ENCODE data around the gene PPRC1.

PPRC1 gene

DNA sequence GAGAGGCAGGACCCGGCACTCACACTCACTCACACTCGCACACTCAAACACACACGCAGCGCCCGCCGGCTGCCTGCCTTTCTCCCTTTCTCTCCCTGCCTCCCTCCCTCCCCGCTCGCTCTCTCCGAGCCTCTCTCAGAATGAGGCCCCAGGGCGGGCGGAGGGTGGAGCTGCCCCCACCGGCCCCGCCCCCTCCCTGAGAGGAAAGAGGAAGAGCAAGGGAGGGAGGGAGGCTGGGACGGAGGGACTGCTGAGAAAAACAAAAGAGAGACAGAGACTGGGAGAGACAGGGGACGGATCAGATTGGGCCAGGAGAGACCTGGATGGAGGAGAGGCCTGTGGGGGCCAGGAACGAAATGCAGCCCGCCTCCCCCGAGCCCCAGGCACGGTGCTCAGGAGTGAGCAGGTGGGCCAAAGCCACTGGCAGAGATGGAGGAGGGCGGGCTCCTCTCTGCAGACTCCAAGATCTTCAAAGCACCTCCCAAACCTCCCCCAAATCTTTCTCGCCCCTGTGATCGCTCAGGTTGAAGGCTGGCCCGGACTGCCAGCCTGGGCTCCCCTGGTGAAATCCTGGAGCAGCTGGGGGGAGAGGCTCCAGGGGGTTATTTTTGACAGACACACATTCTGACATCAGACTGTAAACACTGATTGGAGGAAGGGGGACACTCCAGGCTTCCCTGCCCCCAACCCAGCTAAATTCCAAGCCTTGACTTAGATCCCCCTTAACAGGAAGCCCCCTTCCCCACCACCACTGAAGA is 17.8 kb upstream of the PPRC1 start:
- TF ChIP-seq, protein P1, sequence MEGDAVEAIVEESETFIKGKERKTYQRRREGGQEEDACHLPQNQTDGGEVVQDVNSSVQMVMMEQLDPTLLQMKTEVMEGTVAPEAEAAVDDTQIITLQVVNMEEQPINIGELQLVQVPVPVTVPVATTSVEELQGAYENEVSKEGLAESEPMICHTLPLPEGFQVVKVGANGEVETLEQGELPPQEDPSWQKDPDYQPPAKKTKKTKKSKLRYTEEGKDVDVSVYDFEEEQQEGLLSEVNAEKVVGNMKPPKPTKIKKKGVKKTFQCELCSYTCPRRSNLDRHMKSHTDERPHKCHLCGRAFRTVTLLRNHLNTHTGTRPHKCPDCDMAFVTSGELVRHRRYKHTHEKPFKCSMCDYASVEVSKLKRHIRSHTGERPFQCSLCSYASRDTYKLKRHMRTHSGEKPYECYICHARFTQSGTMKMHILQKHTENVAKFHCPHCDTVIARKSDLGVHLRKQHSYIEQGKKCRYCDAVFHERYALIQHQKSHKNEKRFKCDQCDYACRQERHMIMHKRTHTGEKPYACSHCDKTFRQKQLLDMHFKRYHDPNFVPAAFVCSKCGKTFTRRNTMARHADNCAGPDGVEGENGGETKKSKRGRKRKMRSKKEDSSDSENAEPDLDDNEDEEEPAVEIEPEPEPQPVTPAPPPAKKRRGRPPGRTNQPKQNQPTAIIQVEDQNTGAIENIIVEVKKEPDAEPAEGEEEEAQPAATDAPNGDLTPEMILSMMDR (IDR thresholded peaks at IDR 0.05; ENCODE audit: low read length) = no peak
- TF ChIP-seq EZH2 (IDR thresholded peaks at IDR 0.05; ENCODE audit: borderline replicate concordance, low read length) = no peak
- H2AFZ ChIP-seq (ENCODE audit: low read length) = no peak overlapping the region
- no peaks in the 10 kb centered on the region for H3K9me3 ChIP-seq (ENCODE audit: low read length)
- H3K36me3 ChIP-seq (ENCODE audit: insufficient read depth, low read length) = peaks cover 13% of the 10 kb centered on the region; the same call in 1 of the 2 replicates
- peaks cover 18% of the 10 kb centered on the region for H3K79me2 ChIP-seq (ENCODE audit: insufficient read depth, low read length)
- H3K27me3 ChIP-seq (ENCODE audit: insufficient read depth, low read length) = no peaks in the 10 kb centered on the region
- H3K4me3 ChIP-seq (ENCODE audit: low read depth, low read length, poor library complexity, severe bottlenecking) = peak overlapping the region; percentile 76
- H3K9ac ChIP-seq (ENCODE audit: low read length) = peak overlapping the region; percentile 82
- no peaks in the 10 kb centered on the region for H3F3A ChIP-seq (ENCODE audit: insufficient read depth, low read length)
- peaks cover 60% of the 10 kb centered on the region for H3K4me1 ChIP-seq (ENCODE audit: insufficient read depth, low read length, severe bottlenecking)
- no peaks in the 10 kb centered on the region for H3K9me2 ChIP-seq (ENCODE audit: low read depth, low read length)
- H3K27ac ChIP-seq (ENCODE audit: low read depth, low read length, poor library complexity, severe bottlenecking) = peak overlapping the region; percentile 81
- no peaks in the 10 kb centered on the region for H4K20me1 ChIP-seq (ENCODE audit: insufficient read depth, low read length)
- H3K4me2 ChIP-seq (ENCODE audit: low read length) = peak overlapping the region; percentile 75

DNA sequence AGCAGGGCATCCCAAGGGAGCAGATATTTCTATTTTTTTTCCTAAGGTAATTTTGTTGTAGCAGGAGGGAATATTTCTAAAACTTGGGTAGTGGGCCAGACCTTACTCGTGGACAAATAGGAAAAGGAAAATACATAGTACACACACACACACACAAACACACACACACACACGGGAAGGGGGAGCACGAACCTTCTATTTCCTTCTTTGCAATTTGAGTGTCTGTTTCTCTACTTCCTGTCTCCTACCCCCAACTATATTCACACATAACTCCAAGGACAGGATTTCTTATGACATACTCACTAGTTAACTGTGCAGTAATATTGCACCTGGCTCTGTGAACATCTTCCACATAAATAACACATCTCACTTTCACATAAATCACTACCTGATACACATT is 17.1 kb upstream of the PPRC1 start:
- peaks cover 60% of the 10 kb centered on the region for H3K4me1 ChIP-seq (ENCODE audit: insufficient read depth, low read length, severe bottlenecking)
- H3K36me3 ChIP-seq (ENCODE audit: insufficient read depth, low read length) = peaks cover 7% of the 10 kb centered on the region; the same call in 1 of the 2 replicates
- H3K4me3 ChIP-seq (ENCODE audit: low read depth, low read length, poor library complexity, severe bottlenecking) = peak overlapping the region; percentile 76
- H3K4me2 ChIP-seq (ENCODE audit: low read length) = peak overlapping the region; percentile 75
- H3K9me3 ChIP-seq (ENCODE audit: low read length) = no peaks in the 10 kb centered on the region
- TF ChIP-seq, protein P1 (IDR thresholded peaks at IDR 0.05; ENCODE audit: low read length) = no peak
- TF ChIP-seq EZH2 (IDR thresholded peaks at IDR 0.05; ENCODE audit: borderline replicate concordance, low read length) = no peak
- peak overlapping the region; percentile 81 for H3K27ac ChIP-seq (ENCODE audit: low read depth, low read length, poor library complexity, severe bottlenecking)
- H3K79me2 ChIP-seq (ENCODE audit: insufficient read depth, low read length) = peaks cover 18% of the 10 kb centered on the region
- H3K9ac ChIP-seq (ENCODE audit: low read length) = peak overlapping the region; percentile 82
- H4K20me1 ChIP-seq (ENCODE audit: insufficient read depth, low read length) = no peaks in the 10 kb centered on the region
- no peaks in the 10 kb centered on the region for H3F3A ChIP-seq (ENCODE audit: insufficient read depth, low read length)
- no peaks in the 10 kb centered on the region for H3K27me3 ChIP-seq (ENCODE audit: insufficient read depth, low read length)
- no peaks in the 10 kb centered on the region for H3K9me2 ChIP-seq (ENCODE audit: low read depth, low read length)
- H2AFZ ChIP-seq (ENCODE audit: low read length) = no peak overlapping the region

DNA sequence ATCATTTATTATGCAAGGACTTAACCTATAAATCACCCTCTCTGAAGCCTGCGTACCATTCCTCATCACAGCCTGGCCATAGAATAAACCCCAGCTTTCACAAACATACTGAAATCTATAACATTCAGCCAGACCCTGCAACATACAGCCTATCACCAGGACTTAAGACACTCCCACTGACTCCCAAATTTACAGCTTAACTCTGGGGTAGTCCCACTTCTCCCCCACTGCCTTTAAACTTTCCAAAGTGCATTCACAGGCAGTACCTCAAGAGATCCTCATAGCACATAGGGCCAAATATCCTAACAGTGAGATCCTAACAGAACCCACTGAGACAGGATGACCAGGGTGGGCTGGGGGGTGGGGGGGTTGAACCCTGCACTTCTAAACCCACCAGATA is 16.2 kb upstream of the PPRC1 start:
- no peaks in the 10 kb centered on the region for H4K20me1 ChIP-seq (ENCODE audit: insufficient read depth, low read length)
- H2AFZ ChIP-seq (ENCODE audit: low read length) = no peak overlapping the region
- no peaks in the 10 kb centered on the region for H3K27me3 ChIP-seq (ENCODE audit: insufficient read depth, low read length)
- peak overlapping the region; percentile 82 for H3K4me2 ChIP-seq (ENCODE audit: low read length)
- TF ChIP-seq EZH2 (IDR thresholded peaks at IDR 0.05; ENCODE audit: borderline replicate concordance, low read length) = no peak
- TF ChIP-seq, protein P1 (IDR thresholded peaks at IDR 0.05; ENCODE audit: low read length) = no peak
- no peak overlapping the region for H3K4me3 ChIP-seq (ENCODE audit: low read depth, low read length, poor library complexity, severe bottlenecking)
- no peaks in the 10 kb centered on the region for H3K9me3 ChIP-seq (ENCODE audit: low read length)
- H3K27ac ChIP-seq (ENCODE audit: low read depth, low read length, poor library complexity, severe bottlenecking) = peak overlapping the region; percentile 91
- H3F3A ChIP-seq (ENCODE audit: insufficient read depth, low read length) = no peaks in the 10 kb centered on the region
- H3K79me2 ChIP-seq (ENCODE audit: insufficient read depth, low read length) = peaks cover 18% of the 10 kb centered on the region
- H3K36me3 ChIP-seq (ENCODE audit: insufficient read depth, low read length) = no peaks in the 10 kb centered on the region
- peaks cover 65% of the 10 kb centered on the region for H3K4me1 ChIP-seq (ENCODE audit: insufficient read depth, low read length, severe bottlenecking)
- no peaks in the 10 kb centered on the region for H3K9me2 ChIP-seq (ENCODE audit: low read depth, low read length)
- no peak overlapping the region; the same call in 1 of the 2 replicates for H3K9ac ChIP-seq (ENCODE audit: low read length)
